NCI-H460 (cell line): ENCODE results near the gene UFSP2. TPM values are rescaled to one million over a fixed set of nuclear protein-coding genes. Genes with fewer than 3 reads are reported as not detected.

Experiments
- DNase-seq: peaks from one replicate; pipeline ENCODE4 v3.0.0-alpha.2; 2016; ENCODE audit warnings: low read depth; ENCODE audit errors: extremely low read depth
- polyA plus RNA-seq: library from polyadenylated mRNA; depleted of rRNA; stranded (reverse); fragments of >200 nt; gene quantifications from 2 replicates; pipeline ENCODE4 v1.2.3, GENCODE V29; 2014; cell fraction: nucleus; rRNA removed
- total RNA-seq: library from RNA; depleted of rRNA; stranded (reverse); fragments of >200 nt; shearing (Covaris generic); gene quantifications from 2 replicates; pipeline ENCODE4 v1.2.3, GENCODE V29; 2014; rRNA removed

Gene UFSP2
- 27.7 and 29.9 TPM in 2 replicates for total RNA-seq
- polyA plus RNA-seq = 10.5 and 15.8 TPM in 2 replicates

GRCh38 chr4:185425647-185426352, at the start of gene UFSP2:
TSS of gene UFSP2 (minus strand) at chr4:185425964. CDS start at chr4:185425868, 96 bp downstream.
- DNase-seq = peak; percentile 74

- DNase-seq = no peak
Measured at GRCh38 chr4:185473247-185473646, 47.5 kb upstream of the UFSP2 start.

- no peak for DNase-seq
Measured at GRCh38 chr4:185472103-185472542, 46.4 kb upstream of the UFSP2 start.

- DNase-seq = peak; percentile 89
Measured at GRCh38 chr4:185471235-185472102, 45.7 kb upstream of the UFSP2 start, which contains the start of gene CCDC110. TSS of gene CCDC110 (minus strand) at chr4:185471733. CDS start at chr4:185471683, 50 bp downstream.

- no peak for DNase-seq
Measured at GRCh38 chr4:185470501-185471195, 44.9 kb upstream of the UFSP2 start.

- DNase-seq = no peak
Measured at GRCh38 chr4:185469580-185470154, 43.9 kb upstream of the UFSP2 start.

GRCh38 chr4:185468999-185469398, 43.2 kb upstream of the UFSP2 start:
- DNase-seq = no peak

GRCh38 chr4:185467991-185468390, 42.2 kb upstream of the UFSP2 start:
- DNase-seq = no peak

GRCh38 chr4:185467101-185467500, 41.3 kb upstream of the UFSP2 start:
- no peak for DNase-seq

GRCh38 chr4:185465707-185466106, 39.9 kb upstream of the UFSP2 start:
- no peak for DNase-seq

GRCh38 chr4:185464887-185465286, 39.1 kb upstream of the UFSP2 start:
- DNase-seq = no peak

GRCh38 chr4:185464183-185464582, 38.4 kb upstream of the UFSP2 start:
- no peak for DNase-seq

- DNase-seq = no peak
Measured at GRCh38 chr4:185463541-185463940, 37.8 kb upstream of the UFSP2 start.

GRCh38 chr4:185461565-185461964, 35.8 kb upstream of the UFSP2 start:
- no peak for DNase-seq

- no peak for DNase-seq
Measured at GRCh38 chr4:185457136-185457535, 31.4 kb upstream of the UFSP2 start.

GRCh38 chr4:185456131-185456530, 30.4 kb upstream of the UFSP2 start:
- DNase-seq = no peak

GRCh38 chr4:185445209-185445608, 19.4 kb upstream of the UFSP2 start:
- DNase-seq = no peak

GRCh38 chr4:185441479-185441878, 15.7 kb upstream of the UFSP2 start:
- no peak for DNase-seq

- DNase-seq = no peak
Measured at GRCh38 chr4:185437809-185438208, 12.0 kb upstream of the UFSP2 start.

GRCh38 chr4:185435466-185435865, 9.7 kb upstream of the UFSP2 start:
- no peak for DNase-seq

GRCh38 chr4:185429660-185430059, 3.9 kb upstream of the UFSP2 start:
- DNase-seq = no peak
